Heart left ventricle (tissue), 16 donors: ENCODE data around the gene PPIB. TPM values are rescaled to one million over a fixed set of nuclear protein-coding genes. Genes with fewer than 3 reads are reported as not detected.
A peak's percentile ranks its signal among the peaks of the same experiment; 100 is the strongest.

ENCODE experiments used
- ATAC-seq, 4 donors: fragments of 200-7000 bp; cut with Tn5 transposase; one replicate each; pipeline ENCODE4 v1.9.1; 2020 to 2022; ENCODE audit warnings: moderate library complexity in 4 of 4, mild to moderate bottlenecking in 3 of 4, moderate number of reproducible peaks in 1 of 4
- DNase-seq, 5 donors: peaks; one replicate each; pipeline ENCODE4 v3.0.0-alpha.2; 2020
- H3K27ac ChIP-seq, 12 donors: fragments of 200-600 bp; sonication (generic) in 4 of 12; one replicate each; pipeline versions ENCODE4 v1.5.0 to v1.8.0; 2016 to 2022; ENCODE audit warnings: mild to moderate bottlenecking in 2 of 12
- H3K27me3 ChIP-seq, 9 donors: fragments of 200-600 bp; sonication (generic) in 2 of 9; one replicate each; pipeline versions ENCODE4 v1.5.1 to v1.8.0; 2016 to 2022; ENCODE audit warnings: mild to moderate bottlenecking in 3 of 9
- H3K36me3 ChIP-seq, 9 donors: fragments of 200-600 bp; sonication (generic) in 2 of 9; one replicate each; pipeline versions ENCODE4 v1.5.0 to v1.8.0; 2018 to 2022; ENCODE audit warnings: mild to moderate bottlenecking in 2 of 9
- H3K4me1 ChIP-seq, 12 donors: fragments of 200-600 bp; sonication (generic) in 4 of 12; one replicate each; pipeline versions ENCODE4 v1.5.0 to v1.8.0; 2016 to 2022; ENCODE audit warnings: mild to moderate bottlenecking in 3 of 12
- H3K4me3 ChIP-seq, 12 donors: fragments of 200-600 bp; sonication (generic) in 4 of 12; one replicate each; pipeline versions ENCODE4 v1.5.0 to v1.8.0; 2017 to 2022; ENCODE audit warnings: mild to moderate bottlenecking in 9 of 12, moderate library complexity in 4 of 12
- H3K9me3 ChIP-seq, 12 donors: fragments of 200-600 bp; sonication (generic) in 4 of 12; one replicate each; pipeline versions ENCODE4 v1.5.0 to v1.8.0; 2016 to 2022; ENCODE audit warnings: mild to moderate bottlenecking in 1 of 12
- CTCF ChIP-seq, 12 donors: fragments of 200-600 bp; sonication (generic) in 4 of 12; IDR thresholded peaks; one replicate each; pipeline versions ENCODE4 v1.5.0 to v1.8.0; 2018 to 2022; ENCODE audit warnings: antibody characterized with exemption in 12 of 12, mild to moderate bottlenecking in 5 of 12
- POLR2A ChIP-seq, 2 donors: fragments of 450-650 bp; IDR thresholded peaks; one replicate each; pipeline ENCODE4 v1.6.1; 2017; ENCODE audit warnings: antibody characterized with exemption in 2 of 2, mild to moderate bottlenecking in 2 of 2, moderate library complexity in 2 of 2
- WGBS, 4 donors: extraction: QIAGEN DNeasy Blood & Tissue Kit in 2 of 4; methylation state at CpG; one replicate each; pipeline versions ENCODE4 v1.1.5 to v1.1.7; 2013 to 2018; 5-methylcytosine and 5-hydroxymethylcytosine counted together
- intact Hi-C, 10 donors: fragments of 100-400 bp; cut with DNase I; formaldehyde crosslinking; loops; one replicate each; pipeline versions ENCODE4 v1.11.1 to v1.14.2; 2022
- polyA plus RNA-seq, 2 donors: library from polyadenylated mRNA; stranded (reverse); fragments of 200-250 nt; gene quantifications; one replicate each; pipeline ENCODE4 v1.2.3, GENCODE V29; 2013
- total RNA-seq, 9 donors: library from RNA; depleted of rRNA in 2 of 9; stranded (reverse); fragments of >200 nt in 2 of 9; fragmentation: NEBNext Ultra II Directional in 3 of 9; extraction: Animal tissue kit (Norgen Biotek cat#: 25700) in 3 of 9; gene quantifications; one replicate each; pipeline versions ENCODE4 v1.1.0 to v1.2.4, GENCODE V29; 2016 to 2023
- donor health status: ischemic (EF 13 %, LVEDD 7.1; RV severe dilation, severe dysfunction).
- donor health status: healthy with polysubstance abuse.
- donor health status: DM: no; HTN: yes; CAD: no.
- donor health status: DM: no; HTN: no; CAD: no.
- donor health status: ischemic (EF 25% LVEDD 6.9; RV normal size, moderate dysfunction).
- donor health status: ischemic (EF 25% LVEDD 5.7; RV mildly dilated, moderate dysfunction).
- donor health status: healthy.
- donor health status: DM: yes; HTN: yes; CAD: no.
- donor health status: ischemic (EF 35%, LVEDD 5.7; RV mildly dilated, moderate dysfunction).
- donor health status: nonischemic (EF 11% LVEDD 7.7; RV severe dilation, severe dysfunction).
- donor health status: DM: yes; HTN: yes; CAD: no.
- donor health status: PGD.
- donor health status: ischemic (EF 29% LVEDD 5.4; RV normal size, mild dysfunction).
- donor health status: nonischemic (EF 23%, LVEDD 6.1; RV moderate dilation, normal function).

Gene PPIB
- total and polyA plus RNA-seq, 11 donors: 73.7 to 341 (median 116) TPM

GRCh38 chr15:64130159-64130558 lies 32.7 kb downstream of the PPIB start:
- intact Hi-C loops: no loop called here
- 91 to 99% (median 95%) methylated on average over 3 of the region's 3 CpGs for WGBS, 4 donors
- no peak for ATAC-seq

GRCh38 chr15:64127521-64128270 lies 35.1 kb downstream of the PPIB start:
- H3K36me3 ChIP-seq: peaks cover 0 to 100% (median 99%) of the 10 kb centered on the region in 9 donors
- 69 to 75% (median 72%) methylated on average over 6 of the region's 6 CpGs for WGBS, 4 donors
- peak overlapping the region in 2 of 12 donors; percentile 3 to 33 for H3K27ac ChIP-seq
- ATAC-seq: peak in 2 of 4 donors; percentile 33 to 59
- intact Hi-C loops: no loop called here
- H3K4me3 ChIP-seq: no peak overlapping the region
- no peak for DNase-seq
- TF ChIP-seq CTCF (IDR thresholded peaks at IDR 0.05): no peak
- no peak for TF ChIP-seq POLR2A (IDR thresholded peaks at IDR 0.05)
- H3K4me1 ChIP-seq: peaks cover 0 to 23% (median 0%) of the 10 kb centered on the region in 12 donors
- no peaks in the 10 kb centered on the region for H3K27me3 ChIP-seq
- H3K9me3 ChIP-seq: no peaks in the 10 kb centered on the region

More at GRCh38 chr15:64130159-64130558, 32.7 kb downstream of the PPIB start:
- DNase-seq: no peak
- no peak overlapping the region for H3K4me3 ChIP-seq
- H3K27ac ChIP-seq: no peak overlapping the region
- TF ChIP-seq POLR2A (IDR thresholded peaks at IDR 0.05): no peak
- no peak for TF ChIP-seq CTCF (IDR thresholded peaks at IDR 0.05)
- H3K27me3 ChIP-seq: no peaks in the 10 kb centered on the region
- peaks cover 0 to 37% (median 8%) of the 10 kb centered on the region in 12 donors for H3K4me1 ChIP-seq
- H3K36me3 ChIP-seq: peaks cover 0 to 100% (median 99%) of the 10 kb centered on the region in 9 donors
- H3K9me3 ChIP-seq: no peaks in the 10 kb centered on the region

GRCh38 chr15:64125978-64126377 lies 36.8 kb downstream of the PPIB start:
- intact Hi-C loops: no loop called here
- no peak for DNase-seq
- TF ChIP-seq CTCF (IDR thresholded peaks at IDR 0.05) (no peak), POLR2A (IDR thresholded peaks at IDR 0.05) (no peak)

GRCh38 chr15:64122936-64123351 lies 39.9 kb downstream of the PPIB start:
- Histone ChIP-seq H3K4me1 (peaks cover 0 to 9% (median 0%) of the 10 kb centered on the region in 12 donors), H3K27me3 (no peaks in the 10 kb centered on the region), H3K4me3 (no peak overlapping the region), H3K27ac (no peak overlapping the region), H3K36me3 (peaks cover 0 to 100% (median 99%) of the 10 kb centered on the region in 9 donors), H3K9me3 (no peaks in the 10 kb centered on the region)
- WGBS, 4 donors: 88 to 95% (median 92%) methylated on average over 3 of the region's 3 CpGs
- DNase-seq: no peak
- intact Hi-C loops: no loop called here
- peak in 1 of 4 donors; percentile 22 for ATAC-seq
- TF ChIP-seq CTCF (IDR thresholded peaks at IDR 0.05) (no peak), POLR2A (IDR thresholded peaks at IDR 0.05) (no peak)

More at GRCh38 chr15:64125978-64126377, 36.8 kb downstream of the PPIB start:
- Histone ChIP-seq H3K27me3 (no peaks in the 10 kb centered on the region), H3K4me3 (no peak overlapping the region), H3K27ac (no peak overlapping the region), H3K9me3 (no peaks in the 10 kb centered on the region), H3K36me3 (peaks cover 0 to 100% (median 99%) of the 10 kb centered on the region in 9 donors), H3K4me1 (peaks cover 0 to 9% (median 0%) of the 10 kb centered on the region in 12 donors)
- 61 to 100% (median 78%) methylated on average over 3 of the region's 3 CpGs for WGBS, 4 donors
- ATAC-seq: no peak
